ENCODE data around the gene UBE2H.
"Not testable (repeated sequence)": the region's sequence is repeated elsewhere in the genome, so short reads cannot be mapped to it uniquely, and the experiment has no call there.

Gene UBE2H

DNA sequence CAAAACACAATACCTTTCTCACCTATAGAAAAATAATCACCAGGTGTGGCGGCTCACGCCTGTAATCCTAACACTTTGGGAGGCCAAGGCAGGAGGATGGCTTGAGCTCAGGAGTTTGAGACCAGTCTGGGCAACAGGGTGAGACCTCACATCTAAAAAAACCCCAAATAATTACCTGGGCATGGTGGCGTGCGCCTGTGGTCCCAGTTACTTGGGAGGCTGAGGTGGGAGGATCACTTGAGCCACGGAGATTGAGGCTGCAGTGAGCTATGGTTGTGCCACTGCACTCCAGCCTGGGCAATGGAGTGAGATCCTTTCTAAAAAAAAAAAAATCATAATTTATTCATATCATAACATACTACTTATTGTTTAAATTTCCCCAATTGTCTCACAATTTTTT, 129.6 kb downstream of the UBE2H start:
- not testable (repeated sequence) for DNase-seq (ENCODE audit: low spot score)

DNA sequence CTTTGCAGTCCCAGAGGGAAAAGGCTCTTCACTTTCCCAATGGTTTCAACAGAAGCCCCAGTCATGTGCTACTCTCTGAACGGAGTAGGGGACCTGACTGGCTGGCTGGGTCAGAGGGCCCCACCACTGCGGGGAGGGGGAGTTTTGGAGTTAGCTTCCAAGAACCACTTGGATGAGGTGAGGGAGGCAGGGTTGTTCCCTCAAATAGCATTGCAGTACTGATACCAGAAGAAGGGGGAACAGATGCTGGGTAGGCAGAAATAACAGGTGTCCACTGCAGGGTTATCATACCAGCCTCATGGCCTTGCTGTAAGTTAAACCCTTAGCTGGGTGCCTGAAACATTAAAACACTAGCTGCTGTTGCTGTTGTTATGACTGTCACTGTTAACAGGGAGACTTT, 131.3 kb downstream of the UBE2H start:
- DNase-seq (ENCODE audit: low spot score): no peak

DNA sequence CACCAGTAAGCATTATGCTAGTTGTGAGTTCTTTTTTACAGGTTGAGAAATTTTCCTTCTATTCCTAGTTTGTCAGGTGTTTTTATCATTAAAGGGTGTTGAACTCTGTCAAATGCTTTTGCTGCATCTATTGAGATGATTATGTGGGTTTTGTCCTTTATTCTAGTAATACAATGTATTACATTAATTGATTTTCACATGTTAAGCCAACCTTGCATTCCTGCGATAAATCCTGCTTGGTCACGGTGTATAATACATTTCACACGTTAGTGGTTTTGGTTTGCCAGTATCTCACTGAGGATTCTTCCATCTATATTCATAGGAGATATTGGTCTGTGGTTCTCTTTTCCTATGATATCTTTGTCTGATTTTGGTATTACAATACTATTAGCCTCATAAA, 136.0 kb downstream of the UBE2H start:
- DNase-seq (ENCODE audit: low spot score): no peak

DNA sequence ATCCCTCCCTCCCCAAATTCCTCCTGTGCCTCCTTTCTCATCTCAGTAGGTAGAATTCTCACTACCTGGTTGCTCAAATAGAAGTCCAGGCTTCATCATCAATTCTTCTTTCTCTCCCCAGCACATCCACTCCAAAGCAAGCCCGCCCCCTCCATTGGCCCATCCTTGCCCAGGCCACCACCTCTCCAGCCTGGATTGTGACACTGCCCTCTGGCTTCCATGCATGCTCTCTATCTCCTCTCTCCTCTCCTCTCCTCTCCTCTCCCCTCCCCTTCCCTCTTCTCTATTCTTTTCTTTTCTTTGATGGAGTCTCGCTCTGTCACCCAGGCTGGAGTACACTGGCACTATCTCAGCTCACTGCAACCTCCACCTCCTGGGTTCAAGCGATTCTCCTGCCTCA, 144.9 kb downstream of the UBE2H start:
- no peak for DNase-seq (ENCODE audit: low spot score)

DNA sequence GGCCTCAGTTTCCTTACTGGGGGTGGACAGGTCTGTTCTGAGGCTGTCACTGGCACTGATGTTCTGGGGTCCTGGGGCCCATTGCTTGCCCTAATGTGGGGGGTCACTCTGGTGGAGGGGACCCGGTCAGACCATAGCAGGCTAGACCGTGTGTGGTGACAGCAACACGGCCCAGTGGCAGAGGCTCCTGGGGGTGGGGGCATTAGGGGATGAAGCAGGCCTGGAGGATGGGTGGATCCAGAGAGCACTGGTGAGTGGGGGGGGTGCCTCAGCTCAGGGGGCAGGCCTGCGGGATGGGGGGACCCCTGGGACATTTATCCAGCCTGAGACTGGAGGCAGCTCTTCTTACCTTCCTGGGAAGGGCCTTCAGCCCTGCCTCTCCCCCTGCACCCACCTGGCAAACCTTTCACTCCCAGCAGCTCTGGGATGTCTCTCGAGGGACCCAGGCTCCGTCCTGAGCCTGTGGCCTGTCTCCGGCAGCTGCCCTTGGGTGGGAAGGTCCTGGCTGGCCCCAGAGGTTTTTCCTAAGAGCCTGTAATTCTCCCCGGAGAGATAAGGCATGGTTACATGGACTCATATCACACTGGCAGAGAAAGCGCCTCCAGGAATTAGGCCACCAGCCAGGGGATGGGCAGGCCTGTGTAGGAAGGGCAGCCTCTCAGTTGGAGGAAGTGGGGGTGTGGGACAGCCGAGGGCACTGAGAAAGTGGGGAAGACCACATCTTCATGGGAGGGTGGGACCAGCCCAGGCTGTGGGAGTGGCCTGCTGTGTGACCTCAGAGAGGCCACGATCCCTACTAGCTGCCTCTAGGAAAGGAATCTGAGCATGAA, 147.7 kb downstream of the UBE2H start:
- no peak for DNase-seq (ENCODE audit: low spot score)

DNA sequence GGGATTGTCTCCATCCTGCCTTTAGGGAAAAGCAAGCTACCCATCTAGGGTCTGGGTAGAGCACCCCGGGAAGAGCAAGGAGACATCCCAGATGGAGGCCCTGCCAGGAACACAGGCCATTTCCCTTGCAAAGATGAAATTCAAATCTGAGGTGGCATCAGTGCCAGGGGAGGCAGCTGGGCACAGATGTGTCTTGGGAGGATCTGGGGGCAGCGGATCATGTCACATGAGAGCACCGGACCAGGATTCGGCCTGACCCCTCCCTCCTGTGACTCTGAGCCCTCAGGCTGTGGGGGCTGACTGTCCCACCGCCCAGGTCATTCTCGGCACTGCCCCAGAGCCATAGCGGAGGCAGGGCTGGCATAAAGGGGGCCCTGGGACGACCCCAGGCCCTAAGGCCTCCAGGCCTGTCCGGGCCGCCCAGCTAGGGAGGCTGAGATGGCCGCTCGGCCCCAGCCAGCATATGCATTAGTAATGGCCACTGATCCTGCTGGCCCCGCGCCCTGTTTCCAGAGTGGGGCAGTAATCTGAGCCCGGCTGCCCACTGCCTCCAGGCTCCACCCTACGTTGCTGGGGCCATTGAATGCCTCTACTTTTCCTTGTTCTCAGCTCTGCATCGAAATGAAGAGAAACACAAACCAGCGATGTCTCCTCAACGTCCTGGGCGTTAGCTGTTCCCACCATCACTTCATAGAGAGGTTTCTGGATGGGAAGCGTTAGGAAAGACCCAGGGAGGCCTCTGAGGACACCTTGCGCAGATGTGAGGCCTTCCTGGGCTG, 148.5 kb downstream of the UBE2H start:
- DNase-seq (ENCODE audit: low spot score): no peak

DNA sequence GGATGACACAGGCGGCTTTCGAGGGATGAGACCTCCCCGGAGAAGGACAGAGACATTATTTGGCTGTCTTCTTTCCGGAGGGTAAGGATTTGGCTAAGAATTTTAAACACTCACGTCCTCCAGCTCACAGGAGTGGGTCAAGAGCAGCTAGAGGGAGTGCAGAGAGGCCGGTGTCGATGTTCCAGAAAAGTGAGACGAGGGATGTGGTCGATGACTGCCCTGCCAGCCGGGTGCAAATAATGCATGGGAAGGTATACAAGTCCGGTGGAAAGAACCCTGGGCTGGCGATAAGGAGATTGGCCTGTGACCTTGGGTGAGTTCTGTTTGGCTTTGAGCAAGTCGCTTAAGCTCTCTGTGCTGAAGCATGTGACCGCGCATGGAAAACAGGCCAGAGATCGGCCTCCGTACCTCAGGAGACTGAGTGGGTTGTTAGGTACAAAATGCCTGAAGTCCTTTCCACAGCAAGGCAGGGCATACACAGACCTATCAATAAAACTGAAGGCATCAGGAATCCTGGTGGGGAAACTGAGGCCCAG, 149.1 kb downstream of the UBE2H start:
- DNase-seq (ENCODE audit: low spot score): no peak

DNA sequence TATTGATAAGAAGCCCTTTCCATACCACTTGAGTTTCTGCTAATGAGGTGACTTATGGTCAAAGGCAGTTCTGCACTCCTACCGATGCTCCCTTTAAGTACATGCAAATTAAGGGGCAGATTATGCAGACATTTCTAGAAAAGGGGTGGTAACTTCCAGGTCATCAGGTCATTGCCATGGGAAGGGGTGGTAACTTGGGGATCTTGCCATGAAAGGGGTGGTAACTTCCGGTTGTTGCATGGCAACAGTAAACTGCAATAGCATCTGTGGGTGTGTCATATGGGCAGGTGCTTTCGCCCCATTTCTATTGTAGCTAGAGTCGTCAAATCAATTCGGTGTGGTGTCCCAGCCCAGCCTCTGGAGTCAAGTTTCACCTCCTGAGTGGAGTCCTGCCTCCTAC, 150.9 kb downstream of the UBE2H start:
- no peak for DNase-seq (ENCODE audit: low spot score)

DNA sequence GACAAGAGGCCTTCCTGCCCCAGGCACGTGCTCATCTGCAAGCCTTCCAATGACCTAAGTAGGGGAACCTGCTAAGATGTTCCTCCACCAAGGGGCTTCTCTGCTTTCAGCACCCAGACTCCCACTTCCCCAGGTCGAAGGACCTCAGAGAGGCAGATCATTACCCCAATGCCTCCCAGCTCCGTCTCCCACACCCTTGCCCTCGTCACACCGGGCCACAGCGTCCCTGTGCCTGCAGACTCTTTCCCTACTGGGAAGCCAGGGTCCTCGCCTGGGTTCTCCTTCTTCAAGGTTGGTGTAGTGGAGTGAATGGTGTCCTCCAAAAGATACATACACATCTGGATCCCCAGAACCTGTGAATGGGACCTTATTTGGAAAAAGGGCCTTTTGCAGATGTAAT, 151.9 kb downstream of the UBE2H start:
- no peak for DNase-seq (ENCODE audit: low spot score)

DNA sequence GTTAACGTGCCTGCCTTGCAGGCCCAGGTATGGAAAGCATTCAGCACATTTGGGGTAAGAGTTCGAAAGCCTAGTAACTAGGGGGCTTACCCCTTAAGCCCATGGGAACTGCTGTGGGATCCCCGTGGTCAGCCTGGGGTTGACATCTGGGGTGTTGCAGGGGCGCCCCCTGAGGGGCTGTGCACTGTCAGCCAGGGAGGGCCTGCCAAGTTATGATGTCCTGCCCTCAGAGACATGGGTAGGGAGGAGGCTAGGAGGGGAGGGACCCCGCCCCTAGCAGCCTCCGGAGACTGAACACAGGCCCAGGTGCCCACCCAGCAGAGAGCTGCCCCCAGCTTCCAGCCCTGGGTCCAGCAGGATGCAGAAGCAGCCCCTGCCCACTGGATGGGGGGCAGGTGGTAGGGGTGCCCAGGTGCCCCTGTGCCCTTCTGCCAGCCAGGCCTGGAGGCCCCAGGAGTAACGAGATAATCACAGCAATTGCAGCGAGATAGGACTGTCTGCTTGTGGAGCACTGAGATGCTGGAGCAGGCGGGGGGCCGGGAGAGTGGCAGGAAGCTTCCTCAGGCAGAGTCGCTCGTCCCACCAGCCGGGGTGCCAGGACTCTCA, 153.3 kb downstream of the UBE2H start:
- DNase-seq (ENCODE audit: low spot score): no peak

DNA sequence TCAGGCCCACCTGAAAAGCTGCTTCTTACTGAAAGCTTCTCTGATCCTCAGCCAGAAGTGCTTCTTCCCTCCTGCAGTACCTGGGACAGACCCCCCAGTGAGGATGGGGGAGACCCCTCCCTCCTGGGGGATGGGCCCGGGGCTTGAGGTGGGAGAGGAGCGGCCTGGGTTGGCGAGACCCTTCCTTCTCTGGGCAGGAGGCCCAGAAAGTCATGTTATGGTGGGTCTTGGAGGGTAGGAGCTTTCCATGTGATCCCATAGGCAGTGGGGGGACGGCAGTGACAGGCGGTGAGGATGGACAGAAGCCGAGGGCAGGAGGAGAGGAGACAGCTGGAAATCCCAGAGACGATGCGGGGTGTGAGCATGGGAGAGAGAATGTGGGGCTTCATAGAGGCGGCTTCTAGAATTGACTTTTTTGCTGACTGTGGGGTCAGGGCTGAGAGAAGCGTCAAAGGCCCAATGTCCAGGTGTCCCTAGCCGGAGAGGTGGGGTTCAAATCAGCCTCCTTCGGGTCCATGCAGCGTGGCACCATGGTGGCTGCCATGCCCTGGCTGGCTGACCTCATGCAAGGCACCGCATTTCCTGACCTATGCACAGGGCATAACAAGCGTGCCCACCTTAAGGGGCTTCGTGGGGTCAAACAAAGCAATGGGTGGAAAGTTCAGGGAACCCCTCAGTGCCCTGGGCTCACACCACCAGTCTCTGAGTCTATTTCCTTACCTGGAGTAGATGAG, 154.0 kb downstream of the UBE2H start:
- no peak for DNase-seq (ENCODE audit: low spot score)

DNA sequence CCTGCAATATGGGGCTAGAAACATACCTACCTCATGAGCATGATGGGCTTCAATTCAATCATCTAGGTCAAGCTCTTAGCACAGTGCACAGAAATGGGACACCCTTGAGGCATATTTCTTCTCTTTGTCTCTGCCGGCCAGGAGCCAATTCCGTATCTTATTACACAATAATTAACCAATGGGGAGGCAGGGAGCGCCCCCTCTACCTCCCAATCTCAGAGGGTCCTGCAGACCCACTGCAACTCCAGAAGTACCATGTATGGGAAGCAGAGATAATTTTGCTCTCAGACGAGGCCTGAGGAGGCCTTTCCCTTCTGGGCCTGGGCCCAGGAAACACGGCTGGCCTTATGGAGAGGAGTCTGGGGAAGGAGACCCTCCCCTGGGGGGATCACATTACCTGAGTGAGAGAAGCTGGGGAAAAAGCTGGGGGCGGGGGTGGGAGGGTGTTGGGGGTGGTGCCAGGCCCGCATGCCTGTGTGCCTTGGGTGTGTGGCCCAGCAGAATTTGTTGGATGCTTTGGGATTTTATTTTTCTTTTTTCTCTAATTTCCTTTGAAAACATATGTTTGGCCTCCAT, 155.5 kb downstream of the UBE2H start:
- DNase-seq (ENCODE audit: low spot score): no peak

DNA sequence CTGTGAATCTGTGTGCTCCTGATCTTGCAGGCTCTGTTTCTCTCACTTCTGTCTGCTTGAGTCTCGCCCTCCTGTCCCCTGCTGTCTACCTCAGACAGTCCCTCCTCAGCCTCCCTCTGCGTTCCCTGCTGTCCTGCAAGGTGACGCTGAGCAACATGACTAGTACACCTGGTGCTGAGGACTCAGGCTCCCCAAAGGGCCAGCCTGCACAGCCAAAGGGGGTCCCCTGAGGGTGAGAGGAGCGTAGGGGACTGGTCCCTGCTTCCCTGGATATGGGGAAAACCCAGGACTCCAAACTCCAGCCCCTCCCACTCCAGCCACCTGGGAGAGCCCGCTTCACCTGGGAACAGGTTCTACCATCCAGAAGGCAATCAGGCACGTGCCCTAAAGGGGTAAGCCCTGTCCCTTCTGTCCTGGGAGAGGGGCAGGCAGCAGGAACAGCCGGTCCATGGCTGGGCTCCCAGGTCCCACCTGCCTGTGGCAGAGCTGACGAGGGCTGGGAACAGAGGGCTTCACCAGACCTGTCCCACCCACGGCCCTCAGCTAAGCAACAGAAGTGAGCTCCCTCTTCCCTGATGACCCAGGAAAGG, 156.5 kb downstream of the UBE2H start:
- no peak for DNase-seq (ENCODE audit: low spot score)

DNA sequence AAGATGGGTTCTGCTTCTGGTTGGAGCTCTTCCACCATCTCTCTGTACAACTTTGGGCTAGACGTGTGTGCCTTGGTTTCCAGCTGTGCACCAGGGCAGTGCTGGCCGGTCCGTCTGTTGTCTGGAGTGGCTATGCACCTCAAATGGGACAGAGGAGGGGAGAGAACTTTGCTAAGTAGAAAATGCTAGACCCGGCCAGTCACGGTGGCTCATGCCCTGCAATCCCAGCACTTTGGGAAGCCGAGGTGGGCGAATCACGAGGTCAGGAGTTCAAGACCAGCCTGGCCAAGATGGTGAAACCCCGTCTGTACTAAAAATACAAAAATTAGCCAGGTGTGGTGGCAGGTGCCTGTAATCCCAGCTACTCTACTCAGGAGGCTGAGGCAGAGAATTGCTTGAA, 158.3 kb downstream of the UBE2H start:
- not testable (repeated sequence) for DNase-seq (ENCODE audit: low spot score)

DNA sequence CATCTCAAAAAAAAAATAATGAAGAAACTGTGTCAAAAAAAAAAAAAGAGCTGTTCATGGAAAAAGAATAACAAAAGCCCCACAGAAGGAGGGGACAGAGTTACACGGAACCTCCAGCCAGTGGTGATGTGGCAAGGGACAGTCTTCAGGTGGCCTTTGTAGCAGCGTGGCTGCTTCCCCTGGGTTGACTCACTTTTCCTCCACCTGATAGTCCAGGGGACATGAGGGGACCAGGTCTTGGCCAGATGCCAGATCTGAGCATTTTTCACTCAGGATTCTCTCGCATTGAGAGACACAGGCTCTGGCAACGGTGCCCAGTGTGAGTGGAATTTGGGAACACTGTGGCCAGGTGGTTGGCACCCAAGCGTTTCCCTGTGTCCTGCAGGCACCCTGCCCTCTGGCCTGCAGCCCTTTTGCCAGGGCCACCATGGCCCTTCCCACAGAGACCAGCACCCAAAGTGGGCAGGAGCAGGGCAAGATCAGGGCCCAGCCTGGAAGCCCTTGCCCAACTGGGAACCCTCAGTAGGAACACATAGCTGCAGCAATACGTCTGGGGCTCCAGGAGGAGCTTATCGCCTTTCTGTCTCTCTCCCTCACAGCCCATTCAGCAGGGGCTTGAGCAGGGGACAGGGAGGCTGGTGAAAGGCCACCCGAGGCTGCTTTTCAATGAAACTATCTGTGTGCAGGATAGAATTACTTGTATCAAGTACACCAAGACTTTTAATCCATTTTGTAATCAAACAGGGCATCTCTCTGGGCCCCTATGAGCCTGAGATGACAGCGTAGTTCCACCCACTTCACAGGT, 159.1 kb downstream of the UBE2H start:
- DNase-seq (ENCODE audit: low spot score): no peak

DNA sequence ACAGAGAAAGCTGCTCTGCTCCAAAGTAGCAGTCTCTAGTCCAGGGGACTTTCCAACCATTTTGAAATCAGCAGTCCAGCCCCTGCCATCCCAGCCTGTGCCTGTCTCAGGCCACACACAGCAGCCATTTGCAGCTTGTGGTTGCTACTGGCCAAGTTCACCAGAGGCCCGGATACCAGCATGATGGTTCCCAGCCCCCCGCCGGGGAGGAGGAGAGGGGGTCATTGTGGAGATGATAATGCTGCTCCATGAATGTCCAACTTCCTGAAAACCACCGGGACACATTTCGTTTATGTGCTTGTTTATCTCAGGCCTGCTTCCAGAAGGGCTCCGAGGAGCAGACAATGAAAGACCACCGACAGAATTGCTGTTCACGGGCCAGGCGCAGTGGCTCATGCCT, 160.0 kb downstream of the UBE2H start:
- no peak for DNase-seq (ENCODE audit: low spot score)

DNA sequence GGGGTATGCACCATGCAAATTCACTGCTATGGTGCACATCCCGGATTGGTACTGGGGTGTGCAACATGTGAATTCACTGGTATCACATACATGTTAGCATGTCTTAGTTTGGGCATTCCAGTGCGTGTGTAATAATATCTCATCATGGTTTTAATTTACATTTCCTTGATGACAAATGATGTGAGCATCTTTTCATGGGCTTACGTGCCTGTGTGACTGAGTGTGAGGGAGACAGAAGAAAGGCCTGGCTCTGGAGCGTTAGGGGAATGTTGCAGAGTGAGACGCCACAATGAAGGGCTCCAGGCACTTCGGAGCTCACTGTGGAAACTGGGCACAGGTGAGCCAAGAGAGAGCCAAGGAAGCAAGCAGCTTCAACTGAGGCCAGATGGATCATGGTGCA, 162.6 kb downstream of the UBE2H start:
- DNase-seq (ENCODE audit: low spot score): no peak

DNA sequence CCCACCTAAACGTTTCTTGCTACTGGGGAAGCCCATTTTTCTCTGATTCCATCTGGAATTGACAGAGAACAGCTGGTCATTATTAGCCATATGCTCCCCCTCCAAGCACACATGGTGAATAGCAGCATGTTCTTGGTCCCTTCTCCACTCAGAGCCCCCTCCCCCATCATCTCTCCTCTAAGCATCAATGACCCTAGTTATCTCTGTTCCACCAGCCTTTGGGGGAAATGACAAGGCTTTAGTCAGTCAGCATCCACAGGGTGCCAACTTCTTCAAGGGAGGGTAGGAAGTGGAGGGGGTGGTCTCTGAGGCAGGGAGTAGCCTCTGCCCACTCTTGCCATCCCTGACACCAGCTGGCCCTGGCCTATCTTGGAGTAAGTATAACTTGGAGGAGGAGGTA, 163.1 kb downstream of the UBE2H start:
- DNase-seq (ENCODE audit: low spot score): no peak

DNA sequence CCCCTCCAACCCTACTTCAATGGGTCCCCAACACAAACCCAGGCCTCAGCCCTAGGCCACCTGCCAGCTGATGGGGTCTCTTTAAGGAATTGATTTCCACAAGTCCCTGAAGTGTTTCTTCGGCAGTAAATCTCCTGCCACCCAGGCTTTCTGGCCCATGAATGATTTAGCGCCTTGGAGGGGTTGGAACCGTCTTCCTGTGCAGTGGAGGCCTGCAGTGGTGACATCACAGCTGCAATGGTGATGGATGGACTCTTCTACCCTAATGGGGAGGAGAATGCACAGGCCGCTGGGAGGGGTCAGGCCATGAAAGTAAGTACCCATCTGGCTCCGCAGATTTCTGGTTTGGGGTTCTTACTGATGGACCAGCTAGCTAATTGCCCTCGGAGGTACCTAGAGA, 163.8 kb downstream of the UBE2H start:
- DNase-seq (ENCODE audit: low spot score): no peak

DNA sequence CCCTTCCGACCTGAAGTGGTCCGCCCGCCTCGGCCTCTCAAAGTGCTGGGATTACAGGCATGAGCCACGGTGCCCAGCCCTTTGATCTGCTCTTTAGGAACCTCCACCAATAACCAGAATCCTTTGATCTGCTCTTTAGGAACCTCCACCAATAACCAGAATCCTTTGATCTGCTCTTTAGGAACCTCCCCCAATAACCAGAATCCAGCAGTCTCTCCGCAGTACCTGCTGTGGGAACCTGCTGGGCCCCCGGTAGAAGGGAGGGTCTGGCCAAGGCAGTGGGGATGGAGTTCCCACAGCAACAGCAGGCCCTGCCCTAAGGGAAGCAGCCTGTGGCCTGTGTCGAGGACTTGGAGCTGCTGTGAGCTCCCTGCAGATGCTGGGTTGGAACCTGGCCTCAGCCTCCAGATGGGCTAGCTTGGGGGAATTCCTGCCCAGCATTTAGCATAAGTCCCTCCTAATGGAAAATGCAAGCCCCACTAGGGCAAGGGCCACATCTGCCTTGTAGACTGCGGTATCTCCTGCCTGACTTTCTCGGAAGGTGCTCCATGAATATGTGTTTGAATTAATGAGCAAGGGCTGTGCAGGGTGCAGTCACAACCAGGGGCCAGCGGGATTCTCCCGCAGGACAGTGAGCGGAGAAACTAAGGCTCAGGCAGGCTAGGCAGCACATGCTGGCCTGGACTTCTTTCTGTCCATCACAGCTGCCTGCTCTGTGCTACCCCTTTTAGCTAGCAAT, 165.8 kb downstream of the UBE2H start:
- no peak for DNase-seq (ENCODE audit: low spot score)
